Adipose tissue (tissue), 3 donors: Measurements from ENCODE around the gene ZFC3H1. TPM values are rescaled to one million over a fixed set of nuclear protein-coding genes. Genes with fewer than 3 reads are reported as not detected.
"Not testable (repeated sequence)": the region's sequence is repeated elsewhere in the genome, so short reads cannot be mapped to it uniquely, and the experiment has no call there.

ENCODE experiments used
- H3K27ac ChIP-seq: one replicate; pipeline ENCODE4 v1.5.1; 2013; ENCODE audit warnings: low read depth, low read length
- WGBS, 3 donors: extraction: QIAGEN DNeasy Blood & Tissue Kit; methylation state at CpG; one replicate each; pipeline ENCODE4 v1.1.7; 2013; 5-methylcytosine and 5-hydroxymethylcytosine counted together
- polyA plus RNA-seq, 3 donors: library from polyadenylated mRNA; stranded (reverse); fragments of 200-250 nt; gene quantifications; one replicate each; pipeline ENCODE4 v1.2.3, GENCODE V29; 2013
- donor health status: healthy with polysubstance abuse.
- donor health status: Bipolar disorder and iron deficiency.
- donor health status: healthy.

The ZFC3H1 gene
- polyA plus RNA-seq, result 10 to 100 TPM in 1 of 3 donors, 1 to 10 TPM in 2; 9.0 to 15.9 (median 9.0) TPM

GRCh38 chr12:71663561-71664410 is at the start of gene ZFC3H1, which contains the start of gene THAP2:
ZFC3H1 (minus strand) TSS chr12:71663848; CDS start chr12:71663610, 238 bp downstream.
THAP2 (plus strand) TSS chr12:71664301; CDS start chr12:71664510, 209 bp downstream.
- 0 to 1% (median 0%) methylated on average over 53 to 57 of the region's 57 CpGs for WGBS, 3 donors
- H3K27ac ChIP-seq, result peak within 1 kb of the TSS; percentile 92

GRCh38 chr12:71710276-71711125 is 46.9 kb upstream of the ZFC3H1 start:
- no peak overlapping the region for H3K27ac ChIP-seq
- 92 to 98% (median 94%) methylated on average over 7 of the region's 7 CpGs for WGBS, 3 donors

- 96 to 97% (median 96%) methylated on average over 1 of the region's 1 CpG for WGBS, 3 donors
Measured at GRCh38 chr12:71708658-71709057, 45.0 kb upstream of the ZFC3H1 start.

GRCh38 chr12:71704920-71705319 is 41.3 kb upstream of the ZFC3H1 start:
- 78 to 92% (median 89%) methylated on average over 2 of the region's 2 CpGs for WGBS, 3 donors
- H3K27ac ChIP-seq, result no peak overlapping the region

More at GRCh38 chr12:71708658-71709057, 45.0 kb upstream of the ZFC3H1 start:
- H3K27ac ChIP-seq, result no peak overlapping the region

- H3K27ac ChIP-seq, result no peak overlapping the region
- WGBS, 3 donors, result 78 to 83% (median 82%) methylated on average over 2 of the region's 2 CpGs
Measured at GRCh38 chr12:71703206-71703605, 39.6 kb upstream of the ZFC3H1 start.

GRCh38 chr12:71702590-71702989 is 38.9 kb upstream of the ZFC3H1 start:
- WGBS, 3 donors, result 97 to 100% (median 99%) methylated on average over 5 of the region's 5 CpGs
- no peak overlapping the region for H3K27ac ChIP-seq

GRCh38 chr12:71702181-71702580 is 38.5 kb upstream of the ZFC3H1 start:
- not testable (repeated sequence) for H3K27ac ChIP-seq
- 94 to 99% (median 96%) methylated on average over 8 of the region's 8 CpGs for WGBS, 3 donors

- WGBS, 3 donors, result 75 to 100% (median 94%) methylated on average over 1 of the region's 1 CpG
Measured at GRCh38 chr12:71695782-71696181, 32.1 kb upstream of the ZFC3H1 start.

GRCh38 chr12:71694099-71694820 is 30.6 kb upstream of the ZFC3H1 start:
- 91 to 95% (median 95%) methylated on average over 1 of the region's 1 CpG for WGBS, 3 donors
- H3K27ac ChIP-seq, result no peak overlapping the region

More at GRCh38 chr12:71695782-71696181, 32.1 kb upstream of the ZFC3H1 start:
- no peak overlapping the region for H3K27ac ChIP-seq

- 83 to 96% (median 96%) methylated on average over 5 of the region's 5 CpGs for WGBS, 3 donors
- H3K27ac ChIP-seq, result not testable (repeated sequence)
Measured at GRCh38 chr12:71693651-71694050, 30.0 kb upstream of the ZFC3H1 start.

GRCh38 chr12:71693126-71693525 is 29.5 kb upstream of the ZFC3H1 start:
- WGBS, 3 donors, result 96 to 98% (median 97%) methylated on average over 7 of the region's 7 CpGs
- H3K27ac ChIP-seq, result no peak overlapping the region

GRCh38 chr12:71691504-71692129 is 28.0 kb upstream of the ZFC3H1 start:
- 40 to 94% (median 83%) methylated on average over 4 of the region's 4 CpGs for WGBS, 3 donors
- H3K27ac ChIP-seq, result no peak overlapping the region

GRCh38 chr12:71688961-71689570 is 25.4 kb upstream of the ZFC3H1 start:
- no peak overlapping the region for H3K27ac ChIP-seq
- WGBS, 3 donors, result 75 to 88% (median 83%) methylated on average over 5 of the region's 5 CpGs

- not testable (repeated sequence) for H3K27ac ChIP-seq
- WGBS, 3 donors, result 83 to 92% (median 86%) methylated on average over 11 of the region's 11 CpGs
Measured at GRCh38 chr12:71687172-71687571, 23.5 kb upstream of the ZFC3H1 start.

- WGBS, 3 donors, result 8 to 12% (median 12%) methylated on average over 3 of the region's 3 CpGs
- H3K27ac ChIP-seq, result no peak overlapping the region
Measured at GRCh38 chr12:71686658-71687025, 23.0 kb upstream of the ZFC3H1 start.

GRCh38 chr12:71685914-71686657 is 22.4 kb upstream of the ZFC3H1 start, which contains the start of gene TMEM19:
TMEM19 (plus strand) TSS chr12:71686082; CDS start chr12:71686681, 599 bp downstream.
- H3K27ac ChIP-seq, result no peak within 1 kb of the TSS
- WGBS, 3 donors, result 0% methylated on average over 55 to 63 of the region's 63 CpGs
